Stimulated activated CD4-positive, alpha-beta T cell treated with anti-CD3 and anti-CD28 coated beads, Interleukin-15, amount 100 ng/mL, for 1 hour (primary cell): Measurements from ENCODE around the gene CYB561.
A peak's percentile ranks its signal among the peaks of the same experiment; 100 is the strongest.
"Not testable (repeated sequence)": the region's sequence is repeated elsewhere in the genome, so short reads cannot be mapped to it uniquely, and the experiment has no call there.

Experiments
- DNase-seq, 2 donors: peaks; one replicate each; pipeline ENCODE4 v3.0.0-alpha.2; 2020; ENCODE audit warnings: low read depth in 1 of 2, low spot score in 1 of 2

The CYB561 gene

DNA sequence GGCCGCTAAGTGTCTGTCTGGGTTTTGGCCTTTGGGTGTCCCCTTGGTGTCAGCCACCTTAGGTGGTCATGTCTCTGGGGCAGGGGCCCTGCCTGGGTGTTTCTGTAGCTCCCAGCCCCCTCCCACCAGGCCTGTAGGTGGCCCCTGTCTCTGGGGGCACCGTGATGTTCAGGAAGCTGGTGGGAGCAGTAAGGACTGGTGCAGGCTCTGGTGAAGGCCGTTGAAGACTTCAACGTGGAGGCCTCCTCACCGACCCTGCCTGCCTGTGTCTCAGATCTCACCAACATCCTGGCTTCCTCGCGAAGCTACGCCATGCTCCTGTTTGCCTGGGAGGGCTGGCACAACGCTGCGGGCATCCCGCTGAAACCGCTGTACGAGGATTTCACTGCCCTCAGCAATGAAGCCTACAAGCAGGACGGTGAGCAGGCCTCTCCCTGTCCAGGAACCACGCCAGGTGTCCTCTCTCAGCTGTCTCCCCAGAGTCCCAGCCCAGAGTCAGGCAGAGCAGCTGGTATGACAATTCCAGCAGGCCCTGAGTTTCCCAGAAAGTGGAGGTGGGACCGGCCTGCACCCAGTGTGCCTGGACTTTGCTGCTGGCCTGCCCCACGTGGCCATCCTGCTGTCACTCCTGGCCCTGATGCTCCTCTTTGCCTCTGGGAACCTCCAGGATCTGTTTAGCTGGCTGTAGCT, 33.5 kb upstream of the CYB561 start:
- no peak for DNase-seq

DNA sequence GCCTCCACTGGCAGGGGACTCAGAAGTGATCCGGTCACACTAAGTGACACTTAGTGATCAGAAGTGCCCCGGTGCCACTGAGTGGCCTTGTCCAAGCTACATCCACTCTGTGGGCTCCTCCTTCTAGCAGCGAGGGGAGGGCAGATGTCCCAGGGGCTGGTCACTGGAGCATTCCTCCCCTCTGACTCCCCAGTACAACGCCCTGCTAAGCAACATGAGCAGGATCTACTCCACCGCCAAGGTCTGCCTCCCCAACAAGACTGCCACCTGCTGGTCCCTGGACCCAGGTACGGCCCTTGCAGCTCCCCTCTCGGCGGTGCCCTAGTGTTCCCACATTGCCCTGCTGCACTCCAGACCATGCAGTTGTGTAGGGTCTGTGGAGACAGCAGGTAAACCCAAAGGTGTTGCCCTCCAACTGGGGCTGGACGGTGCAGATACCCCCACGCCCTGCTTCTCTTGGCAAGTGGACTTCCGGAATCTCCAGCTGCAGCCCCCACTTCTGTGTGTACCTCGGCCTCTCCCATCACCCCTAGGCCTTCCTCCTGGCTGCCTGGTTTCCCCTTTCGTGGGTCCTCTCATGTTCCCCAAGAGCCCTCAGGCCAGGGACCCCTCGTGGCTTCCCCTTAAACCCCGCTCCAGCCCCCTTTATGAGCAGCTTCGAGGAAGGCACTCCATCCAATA, 32.8 kb upstream of the CYB561 start:
- peak; percentile 50 to 60 for DNase-seq

DNA sequence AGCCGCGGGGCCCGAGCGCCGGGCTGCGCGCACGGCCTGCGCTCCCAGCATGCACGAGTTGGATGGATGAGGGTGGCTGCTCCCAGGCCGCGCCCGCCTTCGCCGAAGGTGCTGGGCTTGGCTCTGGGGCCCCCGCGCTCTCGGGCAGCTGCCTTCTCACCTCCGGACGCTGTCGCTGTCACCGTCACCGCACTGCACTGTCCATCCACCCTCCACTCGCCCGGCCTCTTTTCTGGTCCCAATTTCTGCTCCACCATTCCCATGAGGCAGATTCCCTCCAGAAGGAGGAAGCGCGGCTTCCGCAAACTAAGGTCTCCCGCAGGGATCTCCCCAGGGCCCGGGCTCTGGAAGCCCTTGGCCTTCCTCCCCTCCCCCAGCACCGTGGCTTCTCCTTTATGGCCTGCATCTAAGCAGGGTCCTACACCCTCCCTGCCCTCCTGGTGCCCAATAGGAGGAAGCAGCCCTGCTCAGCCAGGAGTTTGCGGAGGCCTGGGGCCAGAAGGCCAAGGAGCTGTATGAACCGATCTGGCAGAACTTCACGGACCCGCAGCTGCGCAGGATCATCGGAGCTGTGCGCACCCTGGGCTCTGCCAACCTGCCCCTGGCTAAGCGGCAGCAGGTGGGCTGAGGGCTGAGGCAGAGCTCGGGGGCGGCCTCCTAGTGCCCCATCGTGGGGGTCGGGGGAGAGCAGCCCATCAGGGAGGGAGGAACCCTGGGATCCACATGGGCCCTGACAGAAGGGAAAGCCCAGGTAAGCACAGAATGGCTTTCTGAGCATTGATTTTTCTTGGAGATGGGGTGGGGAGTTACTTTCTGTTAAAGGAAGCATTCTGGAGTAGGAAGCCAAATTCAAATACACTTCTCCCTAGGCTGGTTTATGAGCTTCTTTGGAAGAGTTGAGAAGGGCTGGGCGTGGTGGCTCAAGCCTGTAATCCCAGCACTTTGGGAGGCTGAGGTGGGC, 31.7 kb upstream of the CYB561 start:
- DNase-seq, result no peak

DNA sequence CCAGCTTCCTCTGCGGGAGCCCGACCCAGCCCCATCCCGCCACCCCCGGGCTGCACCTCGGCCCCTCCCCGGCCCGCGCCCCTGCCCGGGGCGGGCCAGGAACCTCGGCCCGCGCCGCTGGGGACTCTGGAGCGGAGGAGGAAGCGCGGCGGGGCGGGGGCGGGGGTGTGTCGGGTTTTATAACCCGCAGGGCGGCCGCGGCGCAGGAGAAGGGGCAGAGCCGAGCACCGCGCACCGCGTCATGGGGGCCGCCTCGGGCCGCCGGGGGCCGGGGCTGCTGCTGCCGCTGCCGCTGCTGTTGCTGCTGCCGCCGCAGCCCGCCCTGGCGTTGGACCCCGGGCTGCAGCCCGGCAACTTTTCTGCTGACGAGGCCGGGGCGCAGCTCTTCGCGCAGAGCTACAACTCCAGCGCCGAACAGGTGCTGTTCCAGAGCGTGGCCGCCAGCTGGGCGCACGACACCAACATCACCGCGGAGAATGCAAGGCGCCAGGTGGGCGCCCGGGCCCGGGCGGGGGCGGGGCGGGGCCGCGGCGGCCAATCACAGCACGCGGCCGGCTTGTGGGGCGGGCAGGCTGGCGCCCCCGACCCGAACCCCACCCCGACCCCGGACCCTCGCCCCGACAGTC, 30.9 kb upstream of the CYB561 start, which contains the start of gene ACE:
Gene ACE, plus strand, starts transcription at position 208 of the 626 bp plus-strand sequence. Its CDS starts 34 bp downstream, at position 242.
- no peak for DNase-seq

DNA sequence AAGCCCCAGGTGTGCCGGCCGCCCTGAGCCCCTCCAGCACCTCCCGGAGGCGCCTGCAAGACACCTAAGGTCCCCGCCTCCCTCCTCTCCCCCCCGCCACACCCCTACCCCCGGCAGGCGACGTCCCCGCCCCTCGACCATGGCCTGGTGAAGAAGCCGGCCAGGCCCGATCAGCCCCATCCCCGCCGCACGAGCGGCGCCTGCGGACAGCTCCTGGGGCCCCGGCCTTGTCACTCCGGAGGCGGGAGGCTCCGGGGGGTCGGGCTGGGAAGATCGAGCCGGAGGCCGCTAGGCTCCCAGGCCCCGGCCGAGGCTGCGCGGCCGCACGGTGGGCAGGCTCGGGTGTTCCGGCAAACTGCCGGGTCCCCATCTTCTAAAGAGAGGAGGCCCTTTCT, 30.4 kb upstream of the CYB561 start:
- DNase-seq, result no peak

DNA sequence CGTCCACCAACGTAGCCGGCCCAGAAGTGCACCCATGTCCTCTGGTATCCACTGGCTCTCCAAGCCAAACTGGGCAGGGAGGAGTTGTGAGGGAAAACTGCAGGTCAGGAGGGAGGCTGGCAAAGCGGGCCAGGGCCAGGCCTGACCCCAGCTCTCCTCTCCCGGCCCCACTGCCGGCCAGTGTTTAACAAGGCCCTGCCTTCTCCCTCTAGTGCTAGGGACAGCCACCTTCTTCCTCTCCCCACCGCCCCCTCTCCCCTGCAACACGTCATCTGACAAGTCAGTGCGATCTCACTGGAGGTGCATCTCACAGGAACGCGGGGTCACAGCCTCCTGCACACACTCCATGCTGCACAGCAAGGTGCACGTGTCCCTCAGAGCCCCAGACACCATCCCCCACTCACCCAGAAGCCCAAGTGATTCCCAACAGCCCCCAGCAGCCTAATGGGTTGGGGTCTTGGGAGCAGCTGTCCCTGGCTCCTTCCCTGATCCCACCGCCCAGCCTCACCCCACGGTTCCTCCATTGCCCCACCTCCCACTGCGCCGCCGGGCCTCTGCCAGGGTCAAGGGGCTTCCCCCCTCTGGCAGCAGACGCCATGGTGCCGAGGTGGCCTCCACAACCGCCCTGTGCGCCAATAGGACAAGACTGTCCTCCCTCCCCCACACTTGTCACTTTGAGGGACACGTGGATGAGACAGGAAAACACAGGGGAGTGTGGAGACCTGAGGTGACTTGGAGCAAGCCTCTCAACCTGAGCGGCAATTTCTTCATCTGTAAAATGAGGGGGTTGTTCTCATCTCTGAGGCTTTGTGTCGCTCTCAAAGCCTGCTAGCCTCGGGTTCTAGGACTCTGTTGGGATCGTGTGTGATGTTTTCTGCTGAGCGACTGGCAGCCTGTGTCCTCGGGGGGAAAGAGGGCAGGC, 29.6 kb upstream of the CYB561 start:
- DNase-seq, result no peak

DNA sequence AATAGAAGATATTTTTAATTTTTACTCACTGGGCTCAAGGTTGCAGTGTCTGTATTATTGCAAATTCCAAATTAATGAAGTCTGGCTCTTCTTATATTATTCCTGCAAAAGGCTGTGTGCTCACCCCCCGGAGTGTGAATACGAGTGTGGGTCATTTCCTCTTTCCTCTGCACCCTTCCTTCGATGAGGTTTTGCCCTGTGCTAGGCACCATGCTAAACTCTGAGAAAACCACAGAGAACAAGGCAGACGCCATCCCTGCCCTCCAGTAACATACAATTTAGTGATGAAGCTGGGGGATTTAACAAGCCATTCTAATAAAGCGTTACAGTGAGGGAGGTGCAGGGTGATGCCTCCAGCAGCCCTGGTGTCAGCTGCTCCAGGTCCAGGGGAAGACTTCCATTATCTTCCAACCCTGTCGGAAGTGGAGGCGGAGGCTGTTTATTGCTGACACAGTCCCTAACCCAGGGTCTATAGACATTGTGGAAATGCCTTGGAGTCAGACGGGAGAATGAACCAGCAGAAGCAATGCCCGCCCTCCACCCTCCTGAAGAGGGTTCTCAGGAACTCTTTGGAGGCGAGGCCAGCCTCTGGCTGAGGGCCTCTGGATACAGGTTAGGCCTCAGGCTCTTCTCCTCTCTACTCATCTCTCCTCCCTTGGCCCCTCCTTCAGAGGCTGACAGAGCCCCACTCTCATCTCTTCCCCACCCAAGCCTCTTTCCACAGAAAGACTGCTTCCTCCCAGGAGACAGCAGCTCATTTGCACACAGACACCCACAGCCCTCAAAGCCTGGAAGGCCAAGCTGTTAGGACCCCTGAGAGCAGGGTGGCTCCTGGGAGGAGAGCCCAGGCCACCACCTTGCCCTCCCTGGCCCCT, 28.7 kb upstream of the CYB561 start:
- no peak for DNase-seq

DNA sequence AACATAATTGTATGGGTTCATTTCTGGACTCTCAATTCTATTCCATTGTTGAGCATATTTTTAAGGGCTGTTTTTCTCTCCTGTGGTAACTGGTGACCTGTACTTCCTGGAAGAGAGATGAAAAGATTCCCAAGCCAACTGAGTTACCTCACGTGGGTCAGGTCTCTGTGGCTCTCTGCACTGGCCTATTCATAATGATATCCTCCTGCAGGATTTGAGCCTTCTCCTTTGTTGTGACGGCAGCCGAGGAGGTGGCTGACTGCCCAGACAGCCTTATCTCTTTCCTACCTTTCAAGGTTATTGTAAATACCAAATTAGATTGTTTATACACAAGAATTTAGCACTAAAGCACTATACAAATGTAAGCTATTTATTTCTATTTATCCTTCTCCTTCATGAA, 28.1 kb upstream of the CYB561 start:
- no peak for DNase-seq

DNA sequence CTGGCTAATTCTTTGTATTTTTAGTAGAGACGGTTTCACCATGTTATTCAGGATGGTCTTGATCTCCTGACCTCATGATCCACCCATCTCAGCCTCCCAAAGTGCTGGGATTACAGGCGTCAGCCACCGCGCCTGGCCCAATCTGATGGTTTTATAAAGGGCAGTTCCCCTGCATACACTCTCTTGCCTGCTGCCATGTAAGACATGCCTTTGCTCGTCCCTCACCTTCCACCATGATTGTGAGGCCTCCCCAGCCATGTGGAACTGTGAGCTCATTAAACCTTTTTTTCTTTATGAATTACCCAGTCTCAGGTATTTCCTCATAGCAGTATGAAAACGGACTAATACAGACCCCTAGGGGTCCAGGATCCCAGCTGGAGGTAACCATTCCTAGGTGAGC, 22.0 kb upstream of the CYB561 start:
- not testable (repeated sequence) for DNase-seq

DNA sequence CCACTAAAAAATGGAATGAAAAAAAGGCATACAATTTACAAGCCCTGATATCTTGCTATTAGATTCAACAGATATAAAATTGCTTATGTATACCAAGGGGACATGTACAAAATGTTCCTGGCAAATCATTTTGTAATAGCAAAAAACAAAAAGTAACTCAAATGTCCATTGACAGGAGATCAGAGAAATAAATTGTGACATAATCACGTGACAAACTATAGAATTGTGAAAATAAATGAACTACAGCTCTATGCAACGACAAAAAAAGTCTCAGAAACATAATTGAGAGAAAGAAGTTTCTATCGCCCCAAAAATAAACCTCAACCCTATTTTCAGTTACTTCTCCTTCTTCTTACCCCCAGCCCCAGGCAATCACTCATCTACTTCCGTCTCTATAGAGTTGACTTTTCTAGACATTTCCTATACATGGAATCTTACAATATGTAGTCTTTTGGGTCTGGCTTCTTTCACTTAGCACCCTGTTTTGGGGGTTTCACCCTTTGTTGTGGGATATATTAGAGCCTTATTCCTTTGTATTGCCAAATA, 18.7 kb upstream of the CYB561 start:
- no peak for DNase-seq

DNA sequence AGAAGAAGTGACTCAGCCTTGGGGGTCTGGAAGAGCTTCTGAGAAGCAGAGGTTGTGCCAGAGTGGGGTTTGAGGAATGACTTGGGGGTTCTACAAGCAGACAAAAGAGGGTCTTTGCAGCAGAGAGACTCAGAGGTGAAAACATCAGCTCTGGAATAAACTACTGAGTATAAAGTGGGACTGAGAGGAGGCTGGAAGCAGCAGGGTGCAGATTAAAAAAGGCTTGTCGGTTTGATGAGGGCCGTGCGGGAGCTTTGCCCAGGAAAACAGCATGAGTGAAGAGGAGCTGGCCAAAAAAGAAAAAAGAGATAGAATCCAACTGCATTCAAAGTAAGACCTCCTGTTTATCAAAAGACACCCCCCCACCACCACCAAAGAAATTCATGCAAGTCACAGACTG, 17.7 kb upstream of the CYB561 start:
- no peak for DNase-seq

DNA sequence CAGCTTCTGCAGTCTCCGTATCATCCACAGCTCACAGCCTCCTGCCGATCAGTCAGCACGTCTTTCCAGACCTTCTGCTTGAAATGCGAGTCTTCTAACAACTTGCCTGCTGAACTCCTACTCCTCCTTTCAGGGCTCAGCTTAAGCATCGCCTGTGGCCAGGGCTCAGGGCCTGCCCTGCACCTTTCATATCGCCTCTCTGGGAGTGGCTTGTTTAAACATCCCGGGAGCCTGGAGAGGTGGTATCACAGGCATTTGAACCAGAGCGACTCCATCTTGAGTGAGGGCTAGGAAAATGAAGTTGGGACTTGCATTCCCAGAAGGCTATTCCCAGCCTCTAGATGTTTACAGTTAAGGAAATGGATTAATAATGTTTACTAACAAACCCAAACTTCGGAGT, 13.9 kb upstream of the CYB561 start:
- DNase-seq, result no peak

DNA sequence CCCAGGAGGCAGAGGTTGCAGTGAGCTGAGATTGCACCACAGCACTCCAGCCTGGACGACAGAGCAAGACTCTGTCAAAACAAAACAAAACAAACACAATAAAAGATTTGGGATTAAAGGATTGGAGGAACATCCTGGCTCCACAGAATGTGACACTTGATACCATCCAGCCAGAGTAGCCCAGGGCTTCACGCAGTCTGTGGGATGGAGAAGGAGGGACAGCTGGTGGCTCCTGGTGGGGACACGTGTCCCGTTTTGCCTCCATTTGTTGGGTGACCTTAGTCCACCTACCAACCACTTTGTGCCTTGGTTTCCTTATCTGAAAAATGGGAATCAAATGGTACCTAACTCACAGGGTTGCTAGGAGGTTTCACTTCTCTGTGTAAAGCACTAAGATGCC, 12.4 kb upstream of the CYB561 start:
- DNase-seq, result no peak

DNA sequence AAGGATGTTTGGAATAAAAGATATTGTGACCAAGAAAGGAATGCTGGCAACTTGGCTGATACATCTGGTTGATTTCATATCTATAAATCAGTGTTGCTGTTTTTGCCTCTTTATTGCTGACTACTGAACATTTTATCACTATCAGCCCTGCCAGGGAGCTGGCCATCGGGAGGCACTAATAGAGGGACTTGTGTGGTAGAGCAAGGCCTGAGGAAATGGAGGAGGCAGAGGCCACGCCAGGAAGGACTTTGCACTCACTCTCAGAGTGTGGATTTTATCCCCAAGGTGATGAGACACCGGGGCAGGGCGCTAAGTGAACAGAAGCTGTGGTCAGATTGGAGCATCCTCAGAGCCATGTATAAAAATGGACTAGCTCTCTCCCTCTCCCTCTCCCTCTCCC, 9.3 kb upstream of the CYB561 start:
- no peak for DNase-seq

DNA sequence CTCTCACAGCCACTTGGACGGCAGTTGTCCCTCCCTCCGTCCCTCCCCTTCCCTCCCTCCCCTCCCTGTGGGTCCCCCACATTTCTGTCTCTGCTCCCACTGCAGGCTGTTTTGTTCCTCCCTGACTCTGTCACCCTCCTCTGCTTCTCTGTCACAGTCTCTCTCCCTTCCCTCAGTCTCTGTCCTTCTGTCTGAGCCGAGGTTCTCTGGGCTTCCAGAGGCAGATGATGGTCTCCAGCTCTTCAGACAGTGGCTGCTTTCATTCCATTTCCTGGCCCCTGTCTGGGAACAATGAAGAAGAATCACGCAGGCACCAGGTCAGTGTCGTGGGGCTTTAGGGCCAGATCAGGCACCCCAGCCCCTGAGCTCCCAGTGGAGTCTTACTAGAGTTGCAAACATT, 8.8 kb upstream of the CYB561 start:
- DNase-seq, result no peak

DNA sequence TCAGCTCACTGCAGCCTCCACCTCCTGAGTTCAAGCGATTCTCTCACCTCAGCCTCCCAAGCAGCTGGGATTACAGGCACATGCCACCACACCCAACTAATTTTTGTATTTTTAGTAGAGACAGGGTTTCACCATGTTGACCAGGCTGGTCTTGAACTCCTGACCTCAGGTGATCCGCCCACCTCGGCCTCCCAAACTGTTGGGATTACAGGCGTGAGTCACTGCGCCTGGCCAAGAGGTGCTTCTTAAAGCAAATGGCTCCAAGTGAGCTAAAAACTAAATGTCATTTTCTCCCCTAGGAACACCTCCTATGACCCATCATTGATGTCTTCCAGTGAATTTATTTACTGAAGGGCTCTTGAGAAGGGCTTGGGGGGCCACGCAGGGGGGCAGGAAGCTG, 8.3 kb upstream of the CYB561 start:
- DNase-seq, result not testable (repeated sequence)

DNA sequence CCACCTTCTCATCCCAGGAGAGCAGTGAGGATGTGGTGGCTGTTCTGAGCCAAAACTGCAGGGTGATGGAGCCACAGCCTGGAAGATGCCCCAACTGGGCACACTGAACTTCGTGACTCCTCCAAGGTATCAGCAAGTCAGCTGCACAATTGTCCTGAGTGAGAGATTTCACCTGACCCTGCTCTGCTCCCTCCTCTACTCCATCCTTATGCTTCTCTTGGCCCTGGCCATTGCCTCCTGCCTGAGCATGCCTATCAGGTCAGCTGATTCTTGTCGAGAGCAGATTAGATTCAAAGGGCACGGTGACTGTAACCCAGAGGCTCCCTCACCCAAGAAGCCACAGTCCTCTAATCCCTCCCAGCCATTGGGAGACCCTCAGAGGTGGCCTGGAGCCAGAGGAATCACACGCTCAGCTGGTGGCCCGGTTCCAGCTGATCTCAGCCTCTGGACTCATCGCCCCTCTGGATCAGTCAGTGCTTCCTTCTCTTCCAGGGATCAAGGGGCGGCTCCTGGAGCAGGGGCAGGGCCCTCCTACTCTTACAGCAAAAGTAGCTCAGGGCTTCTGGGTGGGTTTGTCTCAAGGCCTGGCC, 7.0 kb upstream of the CYB561 start:
- DNase-seq, result no peak
